OCI-LY3 (cell line): ENCODE results near the gene PLOD1.

Source experiments
- CTCF ChIP-seq: fragments of 200-600, 300-600 bp; sonication (generic); IDR thresholded peaks from 2 replicates; pipeline ENCODE4 v1.5.1; 2014; ENCODE audit warnings: antibody characterized with exemption, low read length, low read depth
- EZH2phosphoT487 ChIP-seq: fragments of 200-600 bp; shearing (Covaris generic); IDR thresholded peaks from 2 replicates; pipeline ENCODE4 v1.6.1; 2018; ENCODE audit warnings: antibody characterized with exemption, mixed run types, low read depth

- no peak for TF ChIP-seq CTCF
- TF ChIP-seq EZH2phosphoT487, result no peak
Measured at GRCh38 chr1:11906870-11907269, 27.6 kb upstream of the PLOD1 start.
